Measurements from ENCODE around the gene SSC4D.

GRCh38 chr7:76357475-76358010 lies 52.0 kb downstream of the SSC4D start:
- TF ChIP-seq BHLHE40 (IDR thresholded peaks at IDR 0.05; ENCODE audit: borderline replicate concordance) = no peak
- no peak for TF ChIP-seq FOXM1 (IDR thresholded peaks at IDR 0.05; ENCODE audit: borderline replicate concordance)
- TF ChIP-seq SP1 (IDR thresholded peaks at IDR 0.05) = no peak
- no peak for TF ChIP-seq FOXK2 (IDR thresholded peaks at IDR 0.05)
- TF ChIP-seq ELF4 (IDR thresholded peaks at IDR 0.05) = no peak
- no peak for TF ChIP-seq FOXA1 (IDR thresholded peaks at IDR 0.05)

Measured in HEK293T (cell line).